AG04449 (cell line): ENCODE data around the gene UBL5.
A peak's percentile ranks its signal among the peaks of the same experiment; 100 is the strongest.

Source experiments
- CTCF ChIA-PET: fragments of 350-600 bp; formaldehyde crosslinking; extraction: SDS; loops from one replicate; lab custom pipeline; 2021; ENCODE audit warnings: antibody characterized with exemption; lab: Yijun Ruan, JAX
- POLR2A ChIA-PET: fragments of 400-600, 350-600 bp; formaldehyde crosslinking; extraction: SDS; loops from one replicate; lab custom pipeline; 2020; ENCODE audit warnings: antibody characterized with exemption, inconsistent platforms; lab: Yijun Ruan, JAX
- DNase-seq: peaks from one replicate; pipeline ENCODE4 v3.0.0-alpha.2; 2010; ENCODE audit warnings: low read depth, low spot score
- H3K4me3 ChIP-seq: 2 replicates; pipeline ENCODE4 v1.5.1; 2011; ENCODE audit warnings: low read depth, mild to moderate bottlenecking, control low read depth, low read length
- CTCF ChIP-seq: IDR thresholded peaks from one replicate; pipeline ENCODE4 v1.5.1; 2011; ENCODE audit warnings: mild to moderate bottlenecking, moderate library complexity, low read length, control low read depth, inconsistent platforms; ENCODE audit not compliant: insufficient read depth; ENCODE audit errors: missing control alignments

UBL5 gene

DNA sequence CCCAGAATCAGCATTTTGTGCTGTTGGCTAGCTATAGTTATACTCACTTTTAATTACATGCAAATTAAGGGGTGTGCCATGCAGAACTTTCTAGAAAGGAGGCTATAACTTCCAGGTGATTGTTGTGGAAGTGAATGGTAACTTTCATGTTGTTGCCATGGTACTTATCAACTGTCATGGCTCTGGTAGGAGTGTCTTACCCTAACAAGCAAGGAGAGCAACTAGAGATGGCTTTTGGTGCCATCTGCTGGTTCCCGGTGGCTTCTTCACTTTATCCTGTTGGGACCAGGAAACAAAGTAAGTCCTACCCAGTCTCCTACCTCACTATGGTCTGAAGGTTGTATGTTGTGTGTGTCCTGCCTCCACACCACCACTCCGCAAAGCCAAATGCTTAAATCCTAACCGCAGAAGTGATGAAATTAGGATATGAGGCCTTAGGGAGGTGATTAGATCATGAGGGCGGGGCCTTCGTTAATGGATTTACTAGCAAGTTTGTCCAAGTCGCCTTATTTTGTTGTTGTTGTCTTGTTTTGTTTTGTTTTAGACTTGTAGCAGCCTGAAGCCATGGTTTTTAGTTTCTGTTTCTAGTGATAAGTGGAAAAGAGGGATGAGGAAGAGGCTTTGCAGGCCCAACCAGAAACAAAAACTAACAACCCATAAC is 31.5 kb upstream of the UBL5 start:
- ChIA-PET POLR2A (no interaction called here), CTCF (interaction anchor here (0.6 to 3.1 kb wide), 23 partner anchors 8 to 591 kb away, joined by 3 to 45 read pairs (median 5); partner anchors contain the start of genes ZNF121 and ZNF561)
- peak; percentile 64 for DNase-seq
- H3K4me3 ChIP-seq = no peak overlapping the region
- TF ChIP-seq CTCF = peak; percentile 74

DNA sequence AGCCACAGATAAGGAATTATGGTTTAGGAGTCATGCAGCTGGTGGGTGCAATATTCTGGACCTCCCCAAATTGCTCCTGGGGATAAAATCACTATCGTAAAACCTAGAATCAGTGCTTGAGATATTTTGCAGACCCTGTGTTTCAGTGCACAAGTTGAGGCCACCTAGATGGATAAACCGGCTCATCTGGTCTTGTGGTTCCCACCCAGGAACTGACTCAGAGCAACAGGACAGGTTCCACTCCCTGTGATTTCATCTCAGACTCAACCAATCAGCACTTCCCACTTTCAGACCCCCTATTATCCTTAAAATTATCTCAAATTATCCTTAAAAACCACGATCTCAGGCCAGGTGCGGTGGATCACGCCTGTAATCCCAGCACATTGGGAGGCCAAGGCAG is 29.8 kb upstream of the UBL5 start:
- DNase-seq = no peak
- no peak overlapping the region for H3K4me3 ChIP-seq
- CTCF ChIA-PET = interaction anchor here (0.8 to 3.1 kb wide), 7 partner anchors 10 to 592 kb away, joined by 3 to 45 read pairs (median 7); partner anchors contain the start of gene UBL5
- no peak for TF ChIP-seq CTCF
- POLR2A ChIA-PET = no interaction called here

DNA sequence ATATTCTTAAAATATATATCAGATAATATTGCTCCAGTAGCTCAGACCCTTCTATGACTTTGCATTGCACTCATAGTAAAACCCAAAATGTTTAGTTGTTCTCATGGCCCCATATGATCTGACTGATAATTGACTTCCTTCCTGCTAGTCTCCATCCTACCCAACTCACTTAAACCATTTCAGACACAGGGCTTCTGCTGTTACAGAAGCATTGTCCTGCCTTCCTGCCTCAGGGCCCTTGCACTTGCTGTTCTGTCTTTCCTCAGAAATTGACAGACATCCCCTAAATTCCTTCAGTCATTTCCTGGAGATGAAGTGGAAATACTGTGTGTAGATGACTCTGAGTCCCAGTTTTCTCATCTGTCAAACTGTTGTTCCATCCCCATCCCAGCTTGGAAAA is 28.6 kb upstream of the UBL5 start:
- POLR2A ChIA-PET = interaction anchor here (1.3 kb wide), 1 partner anchor 20 kb away, joined by 3 read pairs; the partner anchor contains the start of gene FBXL12
- CTCF ChIA-PET = interaction anchor here (0.7 to 2.1 kb wide), 9 partner anchors 9 to 594 kb away, joined by 3 to 16 read pairs (median 5); no protein-coding TSS in a partner anchor

DNA sequence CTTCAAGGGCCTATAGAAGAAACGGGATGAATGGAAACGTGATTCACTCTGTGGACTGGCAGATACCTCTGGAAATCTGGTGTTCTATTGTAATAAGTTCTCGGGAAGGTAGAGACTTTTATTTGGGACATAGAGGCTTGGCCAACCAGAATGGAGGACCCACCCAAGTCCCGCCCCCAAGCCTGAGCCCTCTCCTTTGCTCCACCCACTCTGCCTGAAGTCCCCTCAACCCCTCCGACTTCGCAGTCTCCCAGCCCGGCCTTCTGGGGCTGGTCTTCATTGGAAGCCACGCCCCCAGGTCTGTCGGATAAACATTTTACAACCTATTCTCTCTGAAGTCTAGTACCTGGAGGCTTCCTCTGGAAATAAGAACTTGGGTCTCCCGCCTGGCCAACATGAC is 25.7 kb upstream of the UBL5 start:
- DNase-seq = no peak
- CTCF ChIA-PET = interaction anchor here (1.0 kb wide), 1 partner anchor 176 kb away, joined by 3 read pairs; no protein-coding TSS in a partner anchor
- H3K4me3 ChIP-seq = no peak overlapping the region
- POLR2A ChIA-PET = no interaction called here
- no peak for TF ChIP-seq CTCF

More for the DNA sequence above, 28.6 kb upstream of the UBL5 start:
- no peak for TF ChIP-seq CTCF
- DNase-seq = no peak
- H3K4me3 ChIP-seq = no peak overlapping the region

GRCh38 chr19:9806803-9807202 is 20.9 kb upstream of the UBL5 start:
- POLR2A ChIA-PET = no interaction called here

More at GRCh38 chr19:9806803-9807202, 20.9 kb upstream of the UBL5 start:
- CTCF ChIA-PET = interaction anchor here (0.7 to 3.7 kb wide), 4 partner anchors 8 to 219 kb away, joined by 3 to 15 read pairs (median 6); partner anchors contain the start of gene PIN1
- no peak overlapping the region for H3K4me3 ChIP-seq
- DNase-seq = no peak
- TF ChIP-seq CTCF = no peak
